Fibroblast of skin of scalp (primary cell): ENCODE data around the gene ARF1.

Experiments
- DNase-seq: peaks from one replicate; pipeline ENCODE4 v3.0.0-alpha.2; 2013

Gene ARF1

GRCh38 chr1:228050571-228051231 lies 31.8 kb upstream of the ARF1 start:
- DNase-seq: no peak

DNA sequence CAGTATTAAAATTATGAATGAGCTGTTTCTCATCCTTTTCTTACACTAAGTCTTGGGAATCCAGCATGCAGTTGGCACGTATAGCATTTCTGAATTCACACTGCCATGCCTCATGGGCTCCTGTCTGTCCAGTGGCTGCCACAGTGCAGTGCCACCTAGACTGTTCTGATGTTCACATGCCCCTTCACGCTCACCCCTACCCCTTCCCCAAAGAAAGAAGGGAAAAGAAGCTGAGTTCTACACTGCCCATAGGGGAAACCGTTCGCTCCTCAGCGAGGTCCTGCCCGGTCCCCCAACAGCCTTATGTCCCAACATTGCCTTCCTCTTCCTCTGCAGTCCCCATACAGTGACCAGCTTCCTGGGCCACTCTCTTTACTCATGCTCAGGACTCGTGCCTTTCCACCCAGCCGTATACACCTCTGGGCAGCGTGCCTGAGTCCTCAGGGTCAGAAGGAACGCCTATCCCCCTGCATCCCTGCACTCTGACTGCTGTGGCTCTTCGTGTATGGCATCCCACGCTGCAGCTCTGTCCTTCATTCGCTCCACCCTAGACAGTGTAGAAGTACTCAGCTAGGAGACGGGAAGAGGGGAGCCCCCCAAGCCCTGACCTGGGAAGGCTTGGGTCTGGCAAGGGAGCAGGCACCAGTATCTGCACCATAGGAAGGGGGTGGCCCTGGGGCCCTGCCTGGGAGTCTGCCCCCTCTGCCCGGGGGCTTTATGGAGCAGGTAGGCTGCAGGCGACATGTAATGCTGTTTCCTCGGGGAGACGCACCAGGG lies 24.1 kb upstream of the ARF1 start:
- no peak for DNase-seq

DNA sequence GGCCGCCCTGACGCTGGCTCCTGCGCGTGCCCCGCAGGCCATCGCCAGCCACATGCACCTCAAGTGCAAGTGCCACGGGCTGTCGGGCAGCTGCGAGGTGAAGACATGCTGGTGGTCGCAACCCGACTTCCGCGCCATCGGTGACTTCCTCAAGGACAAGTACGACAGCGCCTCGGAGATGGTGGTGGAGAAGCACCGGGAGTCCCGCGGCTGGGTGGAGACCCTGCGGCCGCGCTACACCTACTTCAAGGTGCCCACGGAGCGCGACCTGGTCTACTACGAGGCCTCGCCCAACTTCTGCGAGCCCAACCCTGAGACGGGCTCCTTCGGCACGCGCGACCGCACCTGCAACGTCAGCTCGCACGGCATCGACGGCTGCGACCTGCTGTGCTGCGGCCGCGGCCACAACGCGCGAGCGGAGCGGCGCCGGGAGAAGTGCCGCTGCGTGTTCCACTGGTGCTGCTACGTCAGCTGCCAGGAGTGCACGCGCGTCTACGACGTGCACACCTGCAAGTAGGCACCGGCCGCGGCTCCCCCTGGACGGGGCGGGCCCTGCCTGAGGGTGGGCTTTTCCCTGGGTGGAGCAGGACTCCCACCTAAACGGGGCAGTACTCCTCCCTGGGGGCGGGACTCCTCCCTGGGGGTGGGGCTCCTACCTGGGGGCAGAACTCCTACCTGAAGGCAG lies 23.4 kb upstream of the ARF1 start:
- no peak for DNase-seq

DNA sequence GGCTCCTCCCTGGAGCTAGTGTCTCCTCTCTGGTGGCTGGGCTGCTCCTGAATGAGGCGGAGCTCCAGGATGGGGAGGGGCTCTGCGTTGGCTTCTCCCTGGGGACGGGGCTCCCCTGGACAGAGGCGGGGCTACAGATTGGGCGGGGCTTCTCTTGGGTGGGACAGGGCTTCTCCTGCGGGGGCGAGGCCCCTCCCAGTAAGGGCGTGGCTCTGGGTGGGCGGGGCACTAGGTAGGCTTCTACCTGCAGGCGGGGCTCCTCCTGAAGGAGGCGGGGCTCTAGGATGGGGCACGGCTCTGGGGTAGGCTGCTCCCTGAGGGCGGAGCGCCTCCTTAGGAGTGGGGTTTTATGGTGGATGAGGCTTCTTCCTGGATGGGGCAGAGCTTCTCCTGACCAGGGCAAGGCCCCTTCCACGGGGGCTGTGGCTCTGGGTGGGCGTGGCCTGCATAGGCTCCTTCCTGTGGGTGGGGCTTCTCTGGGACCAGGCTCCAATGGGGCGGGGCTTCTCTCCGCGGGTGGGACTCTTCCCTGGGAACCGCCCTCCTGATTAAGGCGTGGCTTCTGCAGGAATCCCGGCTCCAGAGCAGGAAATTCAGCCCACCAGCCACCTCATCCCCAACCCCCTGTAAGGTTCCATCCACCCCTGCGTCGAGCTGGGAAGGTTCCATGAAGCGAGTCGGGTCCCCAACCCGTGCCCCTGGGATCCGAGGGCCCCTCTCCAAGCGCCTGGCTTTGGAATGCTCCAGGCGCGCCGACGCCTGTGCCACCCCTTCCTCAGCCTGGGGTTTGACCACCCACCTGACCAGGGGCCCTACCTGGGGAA lies 22.7 kb upstream of the ARF1 start:
- DNase-seq: peak; percentile 46

DNA sequence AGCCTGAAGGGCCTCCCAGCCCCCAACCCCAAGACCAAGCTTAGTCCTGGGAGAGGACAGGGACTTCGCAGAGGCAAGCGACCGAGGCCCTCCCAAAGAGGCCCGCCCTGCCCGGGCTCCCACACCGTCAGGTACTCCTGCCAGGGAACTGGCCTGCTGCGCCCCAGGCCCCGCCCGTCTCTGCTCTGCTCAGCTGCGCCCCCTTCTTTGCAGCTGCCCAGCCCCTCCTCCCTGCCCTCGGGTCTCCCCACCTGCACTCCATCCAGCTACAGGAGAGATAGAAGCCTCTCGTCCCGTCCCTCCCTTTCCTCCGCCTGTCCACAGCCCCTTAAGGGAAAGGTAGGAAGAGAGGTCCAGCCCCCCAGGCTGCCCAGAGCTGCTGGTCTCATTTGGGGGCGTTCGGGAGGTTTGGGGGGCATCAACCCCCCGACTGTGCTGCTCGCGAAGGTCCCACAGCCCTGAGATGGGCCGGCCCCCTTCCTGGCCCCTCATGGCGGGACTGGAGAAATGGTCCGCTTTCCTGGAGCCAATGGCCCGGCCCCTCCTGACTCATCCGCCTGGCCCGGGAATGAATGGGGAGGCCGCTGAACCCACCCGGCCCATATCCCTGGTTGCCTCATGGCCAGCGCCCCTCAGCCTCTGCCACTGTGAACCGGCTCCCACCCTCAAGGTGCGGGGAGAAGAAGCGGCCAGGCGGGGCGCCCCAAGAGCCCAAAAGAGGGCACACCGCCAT lies 21.9 kb upstream of the ARF1 start:
- no peak for DNase-seq

DNA sequence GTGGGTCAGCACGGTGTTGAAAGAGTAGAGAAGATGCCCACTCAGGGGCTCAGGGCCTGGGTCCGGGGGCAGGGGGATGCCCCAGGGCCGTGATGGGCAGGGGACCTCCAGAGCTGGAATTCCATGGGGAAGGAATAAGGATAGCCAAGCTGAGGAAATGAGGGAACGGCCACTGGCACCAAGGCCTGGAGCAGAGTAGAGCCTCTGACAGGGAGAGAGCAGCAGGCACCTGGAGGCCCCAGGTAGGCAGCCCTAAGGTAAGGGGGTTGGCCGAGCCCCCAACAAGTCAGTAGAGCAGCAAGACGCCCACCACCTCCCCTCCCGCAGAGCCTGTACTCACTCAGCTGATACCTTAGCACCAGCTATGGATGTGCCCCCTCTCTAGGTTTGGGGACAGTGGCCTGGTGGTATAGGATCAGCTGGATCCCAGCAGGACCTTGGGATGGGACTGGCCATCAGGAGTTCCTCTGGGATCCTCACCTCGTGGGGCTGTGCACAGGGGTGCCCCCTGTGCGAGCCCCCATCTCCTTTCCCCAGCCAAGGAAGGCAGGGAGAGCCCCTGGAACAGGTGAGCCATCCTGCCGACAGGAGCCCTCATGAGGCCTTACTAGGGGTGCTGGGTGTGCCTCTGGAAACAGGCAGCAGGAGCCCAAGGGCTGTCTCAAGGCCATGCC lies 21.0 kb upstream of the ARF1 start:
- no peak for DNase-seq

DNA sequence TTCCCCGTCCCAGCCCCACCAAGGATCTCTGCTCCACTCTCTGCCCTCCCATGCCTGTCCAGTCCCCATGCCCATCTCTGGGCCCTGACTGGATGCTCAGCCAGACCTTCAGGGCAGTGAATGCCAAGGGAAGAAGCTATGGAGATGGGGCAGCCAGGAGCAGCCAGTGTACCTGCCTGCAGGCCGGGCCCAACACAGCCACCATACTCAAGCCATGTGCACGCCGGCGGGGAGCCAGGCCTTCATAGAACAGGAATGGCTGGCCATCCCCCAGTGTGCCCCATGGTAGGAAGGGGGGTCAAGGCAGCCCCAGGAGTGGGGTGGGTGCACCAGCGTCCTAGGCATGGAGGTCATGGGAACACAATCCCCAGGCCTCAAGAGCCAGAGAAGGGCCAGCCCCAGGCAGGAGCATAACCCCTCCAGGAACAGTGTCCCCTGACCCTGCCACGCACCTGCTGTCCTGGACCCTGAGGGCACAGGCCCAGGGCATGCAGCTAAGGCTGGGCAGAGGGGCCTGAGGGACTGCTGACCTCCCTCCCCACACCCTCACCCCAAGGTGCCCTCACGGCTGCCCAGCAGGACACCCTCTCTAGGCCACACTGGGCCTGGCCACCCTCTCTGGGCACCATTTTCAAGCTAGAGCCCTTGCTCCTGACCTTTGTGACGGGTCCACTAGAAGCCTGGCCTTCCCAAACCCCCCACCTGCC lies 20.3 kb upstream of the ARF1 start:
- no peak for DNase-seq

DNA sequence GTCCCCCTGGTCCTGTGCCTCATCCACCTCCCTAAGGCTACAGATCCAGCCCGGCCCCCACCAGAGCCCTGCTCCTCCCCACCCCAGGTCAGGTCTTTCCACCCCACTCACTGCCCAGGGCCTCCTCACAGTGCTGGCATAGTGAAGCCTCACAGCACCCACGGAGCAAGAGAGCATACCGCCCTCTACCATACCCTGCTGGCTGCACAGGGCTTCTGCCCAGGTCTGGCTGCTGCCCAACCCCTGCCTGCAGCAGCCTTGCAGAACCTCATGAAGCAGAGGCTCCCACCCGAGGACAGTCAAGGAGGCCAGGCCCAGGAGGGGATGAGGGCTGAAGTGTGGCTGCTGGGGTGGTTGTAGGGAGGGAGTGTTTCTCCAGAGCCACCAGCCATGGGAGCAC lies 19.7 kb upstream of the ARF1 start:
- no peak for DNase-seq

- no peak for DNase-seq
Observed at GRCh38 chr1:228063251-228064191, 19.0 kb upstream of the ARF1 start.

DNA sequence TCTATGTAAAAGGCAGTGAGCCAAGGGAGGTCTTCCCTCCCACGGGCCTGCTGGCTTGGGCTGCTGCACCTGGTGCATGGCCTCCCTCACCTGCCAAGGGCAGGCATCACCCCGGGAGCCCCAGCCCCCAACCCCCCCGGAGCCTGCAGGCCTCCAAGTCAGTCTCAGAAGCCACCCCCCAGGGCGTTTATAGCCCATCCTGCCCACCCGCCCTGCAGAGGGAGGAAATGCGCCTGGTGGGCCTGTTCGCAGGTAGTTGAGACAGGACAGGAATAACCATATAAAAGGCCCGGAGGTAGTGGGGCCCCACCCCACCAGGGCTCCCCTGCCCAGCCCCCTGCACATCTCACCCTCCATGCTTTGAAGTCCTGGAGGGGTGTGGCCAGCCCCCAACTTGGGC lies 18.2 kb upstream of the ARF1 start:
- no peak for DNase-seq

GRCh38 chr1:228064741-228065542 lies 17.6 kb upstream of the ARF1 start:
- DNase-seq: no peak

- no peak for DNase-seq
Observed at GRCh38 chr1:228065543-228066347, 16.8 kb upstream of the ARF1 start.

GRCh38 chr1:228066416-228066815 lies 16.1 kb upstream of the ARF1 start:
- DNase-seq: no peak

DNA sequence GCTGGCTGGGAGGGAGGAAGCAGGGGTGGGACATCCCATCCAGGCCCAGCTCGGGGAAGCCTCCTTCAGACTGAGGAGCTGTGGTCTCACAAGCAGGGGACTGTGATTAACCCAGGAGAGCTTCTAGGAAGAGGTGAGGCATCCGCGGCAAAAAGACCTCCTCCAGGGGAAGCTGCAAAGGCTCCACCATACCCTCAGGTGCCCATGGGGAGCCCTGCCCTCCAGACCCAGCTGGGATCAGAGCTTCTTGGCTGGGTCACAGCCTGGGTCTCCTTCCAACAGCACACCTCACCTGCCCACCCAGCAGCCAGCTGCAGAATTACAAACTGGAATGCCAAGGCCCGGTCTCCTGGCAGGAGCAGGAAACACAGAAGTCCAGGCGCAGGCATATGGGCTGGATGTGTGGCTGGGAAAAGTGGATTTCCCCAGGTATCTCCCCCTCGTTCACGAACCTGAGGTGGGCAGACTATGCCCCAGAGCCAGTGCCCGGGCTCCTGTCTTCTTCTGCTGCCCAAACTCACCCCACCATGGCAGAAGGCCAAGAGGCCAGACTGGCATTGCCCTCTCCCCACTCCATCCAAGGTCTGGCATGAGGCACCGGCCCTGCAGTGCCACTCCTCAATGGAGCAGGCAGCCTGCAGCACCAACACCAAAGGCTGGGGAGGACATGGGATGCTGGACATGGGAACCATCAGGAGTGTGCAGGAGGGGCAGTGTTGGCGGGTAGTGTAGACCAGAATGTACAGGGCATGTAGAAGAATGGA lies 15.4 kb upstream of the ARF1 start:
- no peak for DNase-seq

DNA sequence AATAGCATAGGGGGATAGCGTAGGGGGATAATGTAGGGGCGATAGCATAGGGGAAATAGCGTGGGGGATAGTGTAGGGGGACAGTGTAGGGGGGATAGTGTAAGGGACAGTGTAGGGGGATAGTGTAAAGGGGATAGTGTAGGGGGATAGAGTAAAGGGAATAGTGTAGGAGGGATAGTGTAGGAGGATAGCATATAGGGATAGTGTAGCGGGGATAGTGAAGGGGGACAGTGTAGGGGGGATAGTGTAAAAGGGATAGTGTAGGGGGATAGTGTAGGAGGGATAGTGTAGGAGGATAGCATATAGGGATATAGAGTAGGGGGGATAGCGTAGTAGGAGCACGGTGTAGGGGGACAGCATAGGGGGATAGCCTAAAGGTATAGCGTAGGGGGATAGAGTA lies 14.1 kb upstream of the ARF1 start:
- DNase-seq: no peak

GRCh38 chr1:228070173-228070572 lies 12.3 kb upstream of the ARF1 start:
- DNase-seq: no peak

- DNase-seq: no peak
Observed at GRCh38 chr1:228070851-228071250, 11.7 kb upstream of the ARF1 start.
